Testis (tissue), 2 donors: ENCODE measurements around the gene CARHSP1.

Experiments used
- CTCF ChIP-seq, 3 experiments: fragments of 450-650 bp in 2 of 3; fragments of 200-600 bp in 1 of 3; sonication (generic) in 1 of 3; IDR thresholded peaks; one replicate each; pipeline ENCODE4 v1.5.1; 2016 to 2019; ENCODE audit warnings: antibody characterized with exemption in 3 of 3, mild to moderate bottlenecking in 2 of 3, moderate library complexity in 1 of 3
- POLR2A ChIP-seq: fragments of 450-650 bp; IDR thresholded peaks from one replicate; pipeline ENCODE4 v1.6.1; 2017; ENCODE audit warnings: antibody characterized with exemption, mild to moderate bottlenecking, moderate library complexity

- TF ChIP-seq CTCF (IDR thresholded peaks at IDR 0.05), result no peak
- TF ChIP-seq POLR2A, result no peak
These were observed 64.5 kb downstream of the CARHSP1 start for GRCh38 chr16:8804313-8804712.
